Measurements from ENCODE around the gene ZNF618.

DNA sequence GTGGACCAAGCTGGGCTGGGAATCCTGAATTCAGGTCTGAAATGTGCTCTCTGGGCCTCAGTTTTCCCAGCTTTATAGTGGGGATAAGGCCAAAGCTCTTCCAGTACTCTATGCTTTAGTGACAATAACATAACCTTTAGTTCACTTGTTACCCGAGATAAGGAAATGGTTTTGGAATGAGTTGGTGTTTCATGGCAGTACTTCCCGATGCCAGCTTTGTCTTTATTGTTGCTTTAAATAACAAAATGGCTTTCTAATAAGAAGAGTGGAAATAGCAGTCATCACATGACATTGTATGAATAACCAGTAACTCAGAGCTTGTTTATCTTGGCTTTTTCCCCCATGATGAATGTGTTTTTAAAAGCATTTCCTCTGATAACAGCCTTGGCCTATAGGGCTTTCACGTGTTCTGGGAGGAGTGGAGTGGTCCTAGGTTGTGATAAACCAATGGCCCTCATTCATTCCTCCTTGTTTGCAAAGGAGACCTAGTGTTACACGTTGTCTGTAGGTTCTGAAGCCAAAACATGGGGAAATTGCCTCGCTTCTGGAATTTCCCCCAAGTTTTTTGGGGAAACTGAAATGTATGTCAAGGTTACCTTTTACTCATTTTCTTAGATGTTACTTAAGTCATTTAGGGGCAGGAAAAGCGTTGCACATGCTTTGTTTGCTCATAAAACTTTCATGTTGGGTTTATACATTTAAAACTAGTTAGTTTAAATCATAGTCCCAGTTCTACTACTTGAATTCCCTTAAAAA is 53.7 kb downstream of the ZNF618 start:
- TF ChIP-seq, protein P1, sequence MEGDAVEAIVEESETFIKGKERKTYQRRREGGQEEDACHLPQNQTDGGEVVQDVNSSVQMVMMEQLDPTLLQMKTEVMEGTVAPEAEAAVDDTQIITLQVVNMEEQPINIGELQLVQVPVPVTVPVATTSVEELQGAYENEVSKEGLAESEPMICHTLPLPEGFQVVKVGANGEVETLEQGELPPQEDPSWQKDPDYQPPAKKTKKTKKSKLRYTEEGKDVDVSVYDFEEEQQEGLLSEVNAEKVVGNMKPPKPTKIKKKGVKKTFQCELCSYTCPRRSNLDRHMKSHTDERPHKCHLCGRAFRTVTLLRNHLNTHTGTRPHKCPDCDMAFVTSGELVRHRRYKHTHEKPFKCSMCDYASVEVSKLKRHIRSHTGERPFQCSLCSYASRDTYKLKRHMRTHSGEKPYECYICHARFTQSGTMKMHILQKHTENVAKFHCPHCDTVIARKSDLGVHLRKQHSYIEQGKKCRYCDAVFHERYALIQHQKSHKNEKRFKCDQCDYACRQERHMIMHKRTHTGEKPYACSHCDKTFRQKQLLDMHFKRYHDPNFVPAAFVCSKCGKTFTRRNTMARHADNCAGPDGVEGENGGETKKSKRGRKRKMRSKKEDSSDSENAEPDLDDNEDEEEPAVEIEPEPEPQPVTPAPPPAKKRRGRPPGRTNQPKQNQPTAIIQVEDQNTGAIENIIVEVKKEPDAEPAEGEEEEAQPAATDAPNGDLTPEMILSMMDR (conservative IDR thresholded peaks at IDR 0.05; ENCODE audit: low read depth, low read length), result no peak
- TF ChIP-seq EZH2 (IDR thresholded peaks at IDR 0.05; ENCODE audit: borderline replicate concordance, low read depth, low read length, poor library complexity, severe bottlenecking), result no peak

Measured in A673 (cell line).